HG02943 (cell line): ENCODE measurements around the gene CYBC1.

Experiments
- ATAC-seq: cut with Tn5 transposase; IDR thresholded peaks from one replicate; pipeline ENCODE4 v1.9.1; 2021; ENCODE audit warnings: mild to moderate bottlenecking, low read depth, moderate library complexity; ENCODE audit not compliant: unreplicated experiment

Gene CYBC1

DNA sequence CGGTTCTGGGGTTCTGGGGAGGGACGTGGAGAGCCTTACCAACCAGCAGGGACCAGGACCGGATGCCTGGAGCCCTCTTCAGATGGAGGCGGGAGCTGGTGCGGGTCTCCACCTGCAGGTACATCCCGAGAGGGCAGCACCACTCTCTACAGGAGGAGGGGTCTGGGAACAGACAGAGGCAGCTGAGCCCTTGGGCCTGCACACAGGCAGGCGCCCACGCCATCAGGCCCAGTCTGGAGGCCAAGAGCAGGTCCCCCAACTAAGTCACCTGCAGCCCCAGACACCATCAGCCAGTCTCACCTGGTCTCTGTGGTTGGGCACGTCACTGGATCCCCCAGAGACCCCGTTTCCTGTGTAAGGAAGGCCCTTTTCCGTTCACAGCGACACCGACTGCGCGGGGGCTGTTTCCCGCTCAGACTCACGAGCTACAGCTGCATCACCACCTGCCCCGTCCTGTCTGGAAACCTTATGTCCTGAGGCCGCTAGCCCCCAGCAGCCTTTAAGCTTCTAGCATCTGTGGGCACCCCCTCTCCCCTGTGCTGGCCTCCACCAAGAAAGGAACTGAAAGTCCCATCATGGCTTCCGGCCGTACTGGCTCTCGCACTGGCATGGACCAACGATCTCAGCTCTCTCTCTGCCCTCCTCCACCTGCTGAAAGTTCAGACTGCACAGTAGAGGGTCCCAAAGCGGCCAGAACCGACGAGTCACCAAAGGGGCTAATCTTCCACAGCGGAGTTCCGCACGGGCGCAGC lies 1.2 kb downstream of the CYBC1 start:
- ATAC-seq, result peak; percentile 63

DNA sequence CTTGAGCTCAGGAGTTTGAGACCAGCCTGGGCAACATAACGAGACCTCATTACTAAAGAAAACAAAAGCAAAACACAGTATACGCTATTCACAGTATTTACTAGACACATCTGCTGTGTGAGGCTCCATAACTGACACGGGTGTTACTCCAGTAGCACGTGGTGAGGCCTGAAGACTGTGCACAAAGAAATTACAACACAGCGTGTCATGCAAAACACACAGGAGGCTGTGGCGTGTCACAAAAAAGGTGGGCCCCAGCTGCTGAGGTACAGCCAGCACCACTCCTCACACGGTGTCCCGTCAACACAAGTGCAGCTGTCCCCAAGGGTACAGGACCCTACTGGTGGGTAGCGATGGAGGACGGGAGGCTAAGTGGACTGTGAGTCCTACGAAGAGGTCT lies 2.7 kb downstream of the CYBC1 start:
- ATAC-seq, result no peak

GRCh38 chr17:82446649-82447048 lies 3.9 kb downstream of the CYBC1 start:
- no peak for ATAC-seq

DNA sequence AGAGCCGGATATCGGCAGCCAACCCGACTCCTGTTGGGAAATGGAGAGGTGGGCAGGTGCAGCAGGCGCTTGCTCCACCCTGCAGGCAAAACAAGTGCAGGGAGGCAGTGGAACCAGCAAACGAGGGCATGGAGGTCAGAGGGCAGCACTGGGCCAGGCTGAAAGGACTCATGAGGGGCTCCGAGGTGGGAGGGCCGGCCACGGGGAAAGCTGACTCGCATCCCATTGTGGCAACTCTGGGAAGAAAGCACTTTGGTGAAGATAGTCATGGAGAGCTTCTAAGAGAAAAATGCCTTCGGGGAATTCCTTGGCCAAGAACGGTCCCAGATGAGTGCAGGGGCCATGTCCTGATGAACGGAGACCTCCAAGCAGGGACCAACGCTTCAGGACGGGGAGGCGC lies 4.4 kb downstream of the CYBC1 start:
- no peak for ATAC-seq

GRCh38 chr17:82445542-82445941 lies 5.0 kb downstream of the CYBC1 start:
- no peak for ATAC-seq

DNA sequence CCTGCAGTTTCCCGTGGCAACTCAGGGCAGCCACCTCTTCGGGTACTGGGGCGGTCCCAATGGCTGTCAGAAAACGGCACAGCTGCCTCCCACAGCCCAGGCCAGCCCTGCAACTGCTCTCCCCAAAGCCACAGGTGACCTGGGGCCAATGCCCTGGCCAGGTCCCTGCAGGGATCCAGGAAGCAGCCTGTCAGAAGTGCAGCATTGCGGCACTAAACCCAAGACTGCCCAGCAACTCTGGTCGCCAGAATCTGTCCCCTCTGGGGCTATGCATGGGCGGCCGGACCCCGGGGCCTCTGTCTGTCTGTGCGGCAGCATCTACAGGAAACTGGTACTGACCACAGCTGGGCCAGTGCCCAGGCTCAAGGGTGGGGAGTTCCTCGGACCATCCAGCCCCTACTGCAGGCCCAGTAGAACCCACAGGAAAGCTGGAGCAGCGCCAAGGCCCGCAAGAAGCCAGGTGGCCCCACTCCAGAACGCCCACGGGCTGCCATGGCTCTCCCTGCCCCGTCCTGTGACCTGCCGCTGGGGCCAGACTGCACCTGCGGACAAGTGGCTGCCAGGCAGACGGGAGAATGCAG lies 5.5 kb downstream of the CYBC1 start:
- no peak for ATAC-seq

- no peak for ATAC-seq
Observed at GRCh38 chr17:82444284-82444893, 6.2 kb downstream of the CYBC1 start.

DNA sequence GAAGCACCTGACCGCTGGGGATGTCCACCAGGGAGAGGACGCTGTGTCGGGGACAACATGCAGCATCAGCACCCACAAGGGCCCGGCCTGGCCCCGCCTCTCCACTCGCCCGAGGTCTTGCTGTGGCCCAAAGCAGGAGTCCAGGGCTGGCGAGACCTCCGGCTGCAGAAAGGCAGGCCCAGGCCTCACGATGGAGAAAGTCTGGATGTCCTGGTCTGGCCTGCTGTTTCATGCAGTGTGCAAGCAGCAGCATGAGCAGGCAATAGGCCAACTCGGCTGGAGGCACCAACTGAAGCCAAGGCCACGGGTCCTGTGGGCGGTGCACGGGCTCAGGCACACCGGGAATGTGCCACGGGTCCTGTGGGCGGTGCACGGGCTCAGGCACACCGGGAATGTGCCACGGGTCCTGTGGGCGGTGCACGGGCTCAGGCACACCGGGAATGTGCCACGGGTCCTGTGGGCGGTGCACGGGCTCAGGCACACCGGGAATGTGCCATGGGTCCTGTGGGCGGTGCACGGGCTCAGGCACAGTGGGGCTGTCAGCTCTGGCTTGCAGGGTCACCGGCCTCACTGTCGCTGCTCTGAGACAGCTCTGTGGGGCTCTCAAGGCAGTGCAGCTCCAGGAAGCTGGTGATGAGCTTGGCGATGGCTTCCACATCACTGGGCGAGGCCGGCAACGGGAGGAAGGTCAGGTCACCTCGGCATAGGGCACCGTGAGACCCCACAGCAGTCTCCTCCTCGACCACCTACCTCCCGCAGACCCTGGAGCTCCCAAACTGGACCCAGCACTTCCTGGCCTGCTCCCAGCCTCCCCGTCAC lies 6.9 kb downstream of the CYBC1 start:
- no peak for ATAC-seq

DNA sequence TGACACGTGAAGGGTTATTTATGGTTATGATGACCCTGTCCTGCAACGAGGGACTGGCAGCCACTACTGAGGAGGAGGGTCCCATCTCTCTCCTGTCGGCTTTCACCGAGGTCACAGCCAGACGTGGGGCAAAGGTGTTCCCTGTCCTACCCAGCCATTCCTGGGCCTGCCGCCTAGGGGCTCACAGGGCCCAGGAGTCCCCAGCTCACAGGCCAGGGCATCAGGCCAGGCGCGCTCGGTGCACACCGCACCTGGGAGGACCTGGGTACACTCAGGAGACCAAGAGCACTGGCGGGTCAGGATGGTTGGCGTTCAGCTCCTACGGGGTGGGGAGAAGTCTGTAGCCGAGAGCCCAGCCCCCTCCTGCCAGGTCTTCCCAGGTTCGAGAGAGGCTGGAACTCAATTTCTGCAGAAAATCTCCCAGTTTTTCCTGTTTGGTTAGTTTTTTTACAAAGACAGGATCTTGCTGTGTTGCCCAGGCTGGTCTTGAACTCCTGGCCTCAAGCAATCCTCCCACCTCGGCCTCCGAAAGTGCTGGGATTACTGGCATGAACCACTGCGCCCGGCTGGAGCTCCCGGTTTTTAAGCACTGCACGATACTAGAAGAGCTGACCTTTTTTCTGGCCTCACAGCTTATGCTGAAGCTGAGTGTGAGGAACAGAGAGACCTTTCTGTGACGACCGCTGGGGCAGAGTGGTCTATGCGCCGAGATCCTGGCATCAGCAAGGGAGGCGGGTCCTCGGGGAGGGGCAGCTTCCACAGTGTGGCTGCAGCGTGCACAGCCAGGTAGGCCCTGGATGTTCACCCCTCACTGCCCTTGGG lies 7.7 kb downstream of the CYBC1 start:
- no peak for ATAC-seq

- ATAC-seq, result no peak
Observed at GRCh38 chr17:82441691-82442487, 8.7 kb downstream of the CYBC1 start.

GRCh38 chr17:82440991-82441627 lies 9.4 kb downstream of the CYBC1 start:
- no peak for ATAC-seq

- no peak for ATAC-seq
Observed at GRCh38 chr17:82440469-82440981, 10.0 kb downstream of the CYBC1 start.

DNA sequence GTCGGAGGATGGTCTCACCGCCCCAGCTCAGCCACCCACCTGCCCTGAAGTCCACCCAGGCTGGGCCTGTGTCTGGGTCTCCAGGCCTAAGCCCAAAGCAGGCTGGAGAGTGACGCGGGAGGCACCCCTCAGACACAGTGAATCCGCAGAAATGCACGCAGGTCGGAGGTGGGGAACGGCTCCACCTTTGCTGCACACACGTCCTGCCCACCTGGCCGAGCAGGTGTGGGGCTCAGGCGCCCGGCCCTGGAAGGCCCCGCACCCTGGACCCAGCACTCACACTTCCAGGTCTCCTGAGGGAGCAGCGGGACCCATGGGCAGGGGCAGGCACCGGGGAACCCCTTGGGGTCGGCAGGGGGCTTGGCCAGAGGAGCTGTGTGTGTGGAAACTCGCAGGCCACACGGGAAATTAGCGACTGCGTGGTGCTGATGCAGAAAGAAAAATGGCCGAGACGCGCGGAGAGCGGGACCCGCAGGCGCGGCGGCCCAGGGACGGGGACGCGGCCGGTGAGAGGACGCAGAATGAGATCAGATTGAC lies 10.7 kb downstream of the CYBC1 start:
- ATAC-seq, result no peak

- no peak for ATAC-seq
Observed at GRCh38 chr17:82439194-82439828, 11.2 kb downstream of the CYBC1 start.

- no peak for ATAC-seq
Observed at GRCh38 chr17:82438401-82439193, 12.0 kb downstream of the CYBC1 start.

DNA sequence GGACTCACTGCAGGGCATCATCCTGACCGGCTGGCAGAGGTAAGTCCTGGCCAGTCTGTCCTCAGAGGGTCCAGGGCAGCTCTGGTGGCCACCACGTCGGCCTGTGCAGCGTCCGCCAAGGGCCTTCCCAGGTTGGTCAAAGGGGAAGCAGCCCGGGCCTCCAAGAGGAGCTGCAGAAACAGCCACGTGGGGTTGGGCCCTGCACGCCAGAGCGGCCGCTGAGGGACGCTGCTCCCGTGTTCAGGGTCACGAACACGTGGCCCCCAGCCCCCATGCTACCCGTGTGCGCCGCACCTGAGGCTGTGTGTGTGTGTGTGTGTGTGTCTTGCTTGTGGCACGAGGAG lies 13.3 kb downstream of the CYBC1 start:
- ATAC-seq, result no peak

- no peak for ATAC-seq
Observed at GRCh38 chr17:82436601-82437324, 13.8 kb downstream of the CYBC1 start.
